K562 (cell line): Measurements from ENCODE around the gene KCNAB1. TPM values are rescaled to one million over a fixed set of nuclear protein-coding genes. Genes with fewer than 3 reads are reported as not detected.
A peak's percentile ranks its signal among the peaks of the same experiment; 100 is the strongest.

Experiments
- ARID3B ChIP-seq: fragments of 250-450 bp; sonication (Bioruptor Pico); IDR thresholded peaks from 2 replicates; pipeline ENCODE4 v1.4.0; 2020; ENCODE audit warnings: borderline replicate concordance
- CC2D1A ChIP-seq: fragments of 450-650 bp; IDR thresholded peaks from 2 replicates; pipeline ENCODE4 v1.6.1; 2017; ENCODE audit warnings: mild to moderate bottlenecking
- DMBX1 ChIP-seq: fragments of 250-450 bp; sonication (Bioruptor Pico); IDR thresholded peaks from 2 replicates; pipeline ENCODE4 v1.8.0; 2022; ENCODE audit warnings: inconsistent platforms, mild to moderate bottlenecking, moderate library complexity, borderline replicate concordance
- ESRRA ChIP-seq: fragments of 450-650 bp; IDR thresholded peaks from 2 replicates; pipeline ENCODE4 v1.6.1; 2014; ENCODE audit warnings: low read depth, mild to moderate bottlenecking, moderate library complexity, borderline replicate concordance
- IFI16 ChIP-seq: fragments of 250-450 bp; sonication (Bioruptor Pico); IDR thresholded peaks from 2 replicates; pipeline ENCODE4 v2.1.2; 2022; ENCODE audit warnings: mild to moderate bottlenecking, inconsistent platforms
- KLF13 ChIP-seq: fragments of 450-650 bp; IDR thresholded peaks from 2 replicates; pipeline ENCODE4 v1.6.1; 2016; ENCODE audit warnings: missing genetic modification characterization, low read depth, mild to moderate bottlenecking, missing compliant biosample characterization, moderate library complexity, borderline replicate concordance
- KLF6 ChIP-seq: fragments of 250-450 bp; sonication (Bioruptor Pico); IDR thresholded peaks from 2 replicates; pipeline ENCODE4 v1.4.0; 2020; ENCODE audit warnings: mild to moderate bottlenecking, moderate library complexity, borderline replicate concordance
- NKRF ChIP-seq: fragments of 450-650 bp; IDR thresholded peaks from 2 replicates; pipeline ENCODE4 v1.6.1; 2016; ENCODE audit warnings: borderline replicate concordance
- NR2C1 ChIP-seq, 2 experiments: fragments of 450-650 bp; IDR thresholded peaks; 2 replicates each; pipeline ENCODE4 v1.6.1; 2017; ENCODE audit warnings: mild to moderate bottlenecking in 2 of 2, antibody characterized with exemption in 1 of 2, inconsistent platforms in 1 of 2, missing compliant biosample characterization in 1 of 2, missing genetic modification characterization in 1 of 2
- OTX1 ChIP-seq: fragments of 450-650 bp; formaldehyde crosslinking; IDR thresholded peaks from 2 replicates; pipeline ENCODE4 v1.4.0; 2022; ENCODE audit warnings: mild to moderate bottlenecking
- RHOXF2B ChIP-seq: fragments of 250-450 bp; sonication (Bioruptor Pico); conservative IDR thresholded peaks from 2 replicates; pipeline ENCODE4 v1.5.1; 2021
- RNF219 ChIP-seq: fragments of 250-450 bp; sonication (Bioruptor Pico); IDR thresholded peaks from 2 replicates; pipeline ENCODE4 v1.5.0; 2022; ENCODE audit warnings: mild to moderate bottlenecking
- SLC30A9 ChIP-seq: fragments of 250-450 bp; sonication (Bioruptor Pico); IDR thresholded peaks from 2 replicates; pipeline ENCODE4 v1.8.0; 2022; ENCODE audit warnings: mild to moderate bottlenecking, moderate library complexity
- VEZF1 ChIP-seq: fragments of 200-800 bp; sonication (Bioruptor generic); IDR thresholded peaks from 2 replicates; pipeline ENCODE4 v1.6.1; 2017; ENCODE audit warnings: missing genetic modification characterization, missing compliant biosample characterization
- ZBTB34 ChIP-seq: fragments of 250-450 bp; sonication (Bioruptor Pico); IDR thresholded peaks from 2 replicates; pipeline ENCODE4 v1.8.0; 2021; ENCODE audit warnings: mild to moderate bottlenecking, moderate library complexity
- ZNF12 ChIP-seq: sonication (generic); formaldehyde crosslinking; IDR thresholded peaks from 2 replicates; pipeline ENCODE4 v1.4.0; 2020; ENCODE audit warnings: mild to moderate bottlenecking, missing genetic modification reagents
- ZNF655 ChIP-seq: fragments of 250-450 bp; sonication (Bioruptor Pico); IDR thresholded peaks from 2 replicates; pipeline ENCODE4 v1.5.0; 2021
- polyA plus RNA-seq, 8 experiments: library from polyadenylated mRNA; depleted of rRNA in 4 of 8; stranded (reverse) in 5 of 8; unstranded in 3 of 8; fragments of >200 nt; fragmentation: Nextera tagmentation in 2 of 8; fragmentation: Illumina TruSeq in 1 of 8; extraction: Ambion mirVana in 2 of 8; extraction: Trizol in 1 of 8; gene quantifications; 2 replicates each; pipeline versions ENCODE4 v1.2.1 to v1.2.3, GENCODE V29; 2011 to 2014; ENCODE audit warnings: inconsistent platforms in 1 of 8, missing spikeins in 1 of 8
- total RNA-seq, 7 experiments: library from RNA; depleted of rRNA in 6 of 7; stranded (reverse); fragments of >200 nt in 6 of 7; fragmentation: Illumina TruSeq in 2 of 7; extraction: Trizol in 2 of 7; gene quantifications; 2 replicates each; pipeline versions ENCODE4 v1.2.1 to v1.2.3, GENCODE V29; 2011 to 2021; ENCODE audit warnings: low replicate concordance in 1 of 7

KCNAB1 gene
- total and polyA plus RNA-seq, 9 of the 15 experiments (the other 6 are each of a cell fraction or from before 2014, with no cell fraction given), result 0.14 to 1.2 (median 0.51) TPM

- peak; percentile 45; the same call in 1 of the 2 replicates for TF ChIP-seq CC2D1A
- TF ChIP-seq RNF219, result no peak
- peak; percentile 99 for TF ChIP-seq DMBX1 (CRISPR knock-in tag)
- TF ChIP-seq RHOXF2B (CRISPR knock-in tag), result no peak
- peak; percentile 74; the same call in 1 of the 2 replicates for TF ChIP-seq KLF6 (CRISPR knock-in tag)
- TF ChIP-seq ZNF655 (CRISPR knock-in tag), result no peak
- TF ChIP-seq ESRRA, result no peak
- no peak for TF ChIP-seq SLC30A9 (CRISPR knock-in tag)
- TF ChIP-seq VEZF1 (CRISPR knock-in tag), result no peak
- TF ChIP-seq IFI16 (CRISPR knock-in tag), result peak; percentile 34; the same call in 1 of the 2 replicates
- TF ChIP-seq NR2C1 (IDR thresholded peaks at IDR 0.05), result no peak
- TF ChIP-seq NR2C1 (tag; IDR thresholded peaks at IDR 0.05), result peak; percentile 89
- no peak for TF ChIP-seq ZNF12
- TF ChIP-seq NKRF, result no peak
- TF ChIP-seq ARID3B (CRISPR knock-in tag), result no peak
- TF ChIP-seq ZBTB34 (CRISPR knock-in tag), result peak; percentile 80
- TF ChIP-seq KLF13 (tag), result peak; percentile 67; the same call in 1 of the 2 replicates
- 0 out of 2 replicates have a peak, but pooled peaks have one; percentile 60 for TF ChIP-seq OTX1
Observed at GRCh38 chr3:156455839-156456238, 335.5 kb downstream of the KCNAB1 start (continued).
